Measurements from ENCODE around the gene IKZF4.

- TF ChIP-seq, protein P1, sequence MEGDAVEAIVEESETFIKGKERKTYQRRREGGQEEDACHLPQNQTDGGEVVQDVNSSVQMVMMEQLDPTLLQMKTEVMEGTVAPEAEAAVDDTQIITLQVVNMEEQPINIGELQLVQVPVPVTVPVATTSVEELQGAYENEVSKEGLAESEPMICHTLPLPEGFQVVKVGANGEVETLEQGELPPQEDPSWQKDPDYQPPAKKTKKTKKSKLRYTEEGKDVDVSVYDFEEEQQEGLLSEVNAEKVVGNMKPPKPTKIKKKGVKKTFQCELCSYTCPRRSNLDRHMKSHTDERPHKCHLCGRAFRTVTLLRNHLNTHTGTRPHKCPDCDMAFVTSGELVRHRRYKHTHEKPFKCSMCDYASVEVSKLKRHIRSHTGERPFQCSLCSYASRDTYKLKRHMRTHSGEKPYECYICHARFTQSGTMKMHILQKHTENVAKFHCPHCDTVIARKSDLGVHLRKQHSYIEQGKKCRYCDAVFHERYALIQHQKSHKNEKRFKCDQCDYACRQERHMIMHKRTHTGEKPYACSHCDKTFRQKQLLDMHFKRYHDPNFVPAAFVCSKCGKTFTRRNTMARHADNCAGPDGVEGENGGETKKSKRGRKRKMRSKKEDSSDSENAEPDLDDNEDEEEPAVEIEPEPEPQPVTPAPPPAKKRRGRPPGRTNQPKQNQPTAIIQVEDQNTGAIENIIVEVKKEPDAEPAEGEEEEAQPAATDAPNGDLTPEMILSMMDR (IDR thresholded peaks at IDR 0.05) = no peak
- TF ChIP-seq ZFX (IDR thresholded peaks at IDR 0.05; ENCODE audit: borderline replicate concordance) = no peak
Observed at GRCh38 chr12:56071648-56072047, 50.8 kb downstream of the IKZF4 start.
